GM23248 (cell line): ENCODE data around the gene RNASEL. TPM values are rescaled to one million over a fixed set of nuclear protein-coding genes. Genes with fewer than 3 reads are reported as not detected.

ENCODE experiments used
- DNase-seq: peaks from one replicate; pipeline ENCODE4 v3.0.0-alpha.2; 2015
- H2AFZ ChIP-seq: fragments of 200-600 bp; sonication (generic); 2 replicates; pipeline ENCODE4 v1.6.1; 2016; ENCODE audit warnings: antibody characterized with exemption
- H3F3A ChIP-seq: fragments of 200-600 bp; sonication (generic); 2 replicates; pipeline ENCODE4 v1.6.1; 2016; ENCODE audit warnings: mild to moderate bottlenecking, antibody characterized with exemption, mixed run types; ENCODE audit not compliant: insufficient read depth
- H3K27ac ChIP-seq: fragments of 200-600 bp; sonication (generic); 2 replicates; pipeline ENCODE4 v1.5.1; 2016; ENCODE audit warnings: mild to moderate bottlenecking
- H3K27me3 ChIP-seq: fragments of 200-600 bp; sonication (generic); replicated peaks from 2 replicates; pipeline ENCODE4 v1.6.1; 2016; ENCODE audit warnings: mild to moderate bottlenecking; ENCODE audit not compliant: insufficient read depth
- H3K36me3 ChIP-seq: fragments of 200-600 bp; sonication (generic); 2 replicates; pipeline ENCODE4 v1.6.1; 2016; ENCODE audit warnings: low read depth, mild to moderate bottlenecking
- H3K4me1 ChIP-seq: fragments of 200-600 bp; sonication (generic); 2 replicates; pipeline ENCODE4 v1.6.1; 2016; ENCODE audit warnings: mild to moderate bottlenecking; ENCODE audit not compliant: insufficient read depth
- H3K4me2 ChIP-seq: fragments of 200-600 bp; sonication (generic); one replicate; pipeline ENCODE4 v1.6.1; 2016; ENCODE audit warnings: mild to moderate bottlenecking; ENCODE audit not compliant: unreplicated experiment
- H3K4me3 ChIP-seq: fragments of 200-600 bp; sonication (generic); 2 replicates; pipeline ENCODE4 v1.5.1; 2016; ENCODE audit warnings: mild to moderate bottlenecking
- H3K79me2 ChIP-seq: fragments of 200-600 bp; sonication (generic); 2 replicates; pipeline ENCODE4 v1.6.1; 2016; ENCODE audit warnings: mild to moderate bottlenecking; ENCODE audit not compliant: insufficient read depth
- H3K9ac ChIP-seq: fragments of 200-600 bp; sonication (generic); 2 replicates; pipeline ENCODE4 v1.6.1; 2016; ENCODE audit warnings: mild to moderate bottlenecking
- H3K9me2 ChIP-seq: fragments of 200-600 bp; sonication (generic); 2 replicates; pipeline ENCODE4 v1.6.1; 2016; ENCODE audit warnings: mixed run types, mild to moderate bottlenecking, moderate library complexity; ENCODE audit not compliant: insufficient read depth
- H3K9me3 ChIP-seq: fragments of 200-600 bp; sonication (generic); one replicate; pipeline ENCODE4 v1.6.1; 2017; ENCODE audit warnings: low read depth
- H4K20me1 ChIP-seq: fragments of 200-600 bp; sonication (generic); 2 replicates; pipeline ENCODE4 v1.6.0; 2016; ENCODE audit not compliant: insufficient read depth
- EZH2 ChIP-seq: fragments of 200-600 bp; sonication (generic); IDR thresholded peaks from 2 replicates; pipeline ENCODE4 v1.6.1; 2018; ENCODE audit warnings: antibody characterized with exemption, mild to moderate bottlenecking; ENCODE audit not compliant: insufficient read depth, poor library complexity, severe bottlenecking
- EZH2phosphoT487 ChIP-seq: fragments of 200-600 bp; sonication (generic); IDR thresholded peaks from 2 replicates; pipeline ENCODE4 v1.6.1; 2018; ENCODE audit warnings: antibody characterized with exemption, moderate library complexity, mild to moderate bottlenecking, low read depth; ENCODE audit not compliant: insufficient read depth
- WGBS, 2 experiments: methylation state at CpG; one replicate each; pipeline ENCODE4 v1.1.6; 2015 to 2017; ENCODE audit warnings: low lambda C conversion rate in 2 of 2, low coverage in 1 of 2; ENCODE audit errors: missing lambda C conversion rate in 2 of 2; 5-methylcytosine and 5-hydroxymethylcytosine counted together
- in situ Hi-C: fragments of 300-500 bp; cut with MboI; formaldehyde crosslinking; loops from 2 replicates; pipeline ENCODE4 v1.15.0; 2020
- polyA plus RNA-seq: library from polyadenylated mRNA; unstranded; fragments of >200 nt; fragmentation: Nextera tagmentation; extraction: Ambion mirVana; gene quantifications from 2 replicates; pipeline ENCODE4 v1.2.1, GENCODE V29; 2016
- total RNA-seq: library from RNA; depleted of rRNA; stranded (reverse); fragments of >200 nt; shearing (Covaris generic); gene quantifications from 2 replicates; pipeline ENCODE4 v1.2.3, GENCODE V29; 2014

The RNASEL gene
- total and polyA plus RNA-seq, 2 experiments from 2014 or later, result 7.9 to 10.1 TPM

DNA sequence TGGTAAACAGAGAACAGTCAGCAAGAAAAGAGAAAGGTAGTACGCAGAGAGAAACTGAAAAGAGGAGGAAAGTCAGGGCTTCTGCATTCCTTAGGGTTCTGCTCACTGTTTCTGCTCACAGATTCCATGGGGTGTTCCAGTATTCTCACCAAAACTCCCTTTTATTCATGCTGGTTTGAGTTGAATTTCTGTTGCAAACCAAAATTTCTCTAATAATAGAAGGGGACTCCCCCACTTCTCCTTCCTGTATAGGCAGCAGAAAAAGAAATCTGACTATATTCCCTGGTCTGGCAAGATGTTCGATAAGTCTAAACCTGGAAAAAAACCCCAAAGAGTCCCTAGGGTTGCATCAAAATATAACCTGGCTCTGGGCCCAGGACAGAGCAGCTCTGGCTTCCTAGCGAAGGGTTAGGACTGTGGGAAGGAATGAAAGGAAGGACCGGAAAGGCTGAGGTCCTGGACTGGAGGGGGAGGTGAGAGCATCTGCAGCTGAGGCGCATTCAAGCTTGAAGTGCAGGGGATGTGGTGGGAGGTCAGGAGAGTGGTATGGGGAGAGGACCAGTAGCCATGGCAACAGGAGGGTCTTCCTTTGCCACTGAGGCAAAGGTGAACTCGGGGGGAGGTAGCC is 34.0 kb upstream of the RNASEL start:
- no peaks in the 10 kb centered on the region for H4K20me1 ChIP-seq
- in situ Hi-C loops, result no loop called here
- H3K27me3 ChIP-seq, result no peaks in the 10 kb centered on the region
- WGBS, 2 experiments, result 46 to 52% methylated on average over 6 of the region's 6 CpGs
- H3K79me2 ChIP-seq, result no peaks in the 10 kb centered on the region
- H3K9me3 ChIP-seq, result no peaks in the 10 kb centered on the region
- H3F3A ChIP-seq, result no peaks in the 10 kb centered on the region
- DNase-seq, result no peak
- H3K9ac ChIP-seq, result no peak overlapping the region
- no peak overlapping the region for H3K27ac ChIP-seq
- no peak overlapping the region for H2AFZ ChIP-seq
- H3K4me1 ChIP-seq, result peaks cover 14% of the 10 kb centered on the region
- H3K9me2 ChIP-seq, result no peaks in the 10 kb centered on the region
- H3K4me3 ChIP-seq, result no peak overlapping the region
- TF ChIP-seq EZH2phosphoT487, result no peak
- no peak for TF ChIP-seq EZH2
- H3K36me3 ChIP-seq, result no peaks in the 10 kb centered on the region
- H3K4me2 ChIP-seq, result no peak overlapping the region

DNA sequence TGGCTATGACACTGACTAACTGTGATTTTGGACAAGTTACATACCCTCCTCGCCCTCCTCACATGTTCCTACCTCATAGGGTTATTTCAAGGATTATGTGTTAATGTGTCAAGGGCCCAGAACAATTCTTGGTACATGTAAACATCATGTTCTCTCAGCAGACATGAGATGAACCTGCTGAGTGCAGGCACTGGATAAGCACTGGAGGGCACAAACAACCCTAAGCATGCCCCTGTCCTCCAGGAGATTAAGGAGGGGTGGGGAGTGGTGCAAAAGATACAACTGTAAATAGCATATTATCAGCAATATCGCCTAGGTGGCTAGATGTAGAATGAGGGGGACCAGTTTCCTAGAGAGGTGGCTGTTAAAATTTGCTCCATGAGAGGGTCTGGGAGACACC is 32.9 kb upstream of the RNASEL start:
- 68 to 69% methylated on average over 2 of the region's 2 CpGs for WGBS, 2 experiments
- no peaks in the 10 kb centered on the region for H3K27me3 ChIP-seq
- peaks cover 20% of the 10 kb centered on the region for H3K4me1 ChIP-seq
- no peaks in the 10 kb centered on the region for H3K36me3 ChIP-seq
- H3K27ac ChIP-seq, result no peak overlapping the region
- 0 out of 2 replicates have a peak, but pooled peaks cover 8% of the 10 kb centered on the region for H3F3A ChIP-seq
- H3K9ac ChIP-seq, result no peak overlapping the region
- no peak overlapping the region for H3K4me3 ChIP-seq
- no peaks in the 10 kb centered on the region for H3K79me2 ChIP-seq
- H2AFZ ChIP-seq, result no peak overlapping the region
- no peaks in the 10 kb centered on the region for H3K9me2 ChIP-seq
- no peak for TF ChIP-seq EZH2
- no peak for TF ChIP-seq EZH2phosphoT487
- H4K20me1 ChIP-seq, result no peaks in the 10 kb centered on the region
- in situ Hi-C loops, result no loop called here
- H3K9me3 ChIP-seq, result no peaks in the 10 kb centered on the region
- no peak for DNase-seq
- no peak overlapping the region for H3K4me2 ChIP-seq

DNA sequence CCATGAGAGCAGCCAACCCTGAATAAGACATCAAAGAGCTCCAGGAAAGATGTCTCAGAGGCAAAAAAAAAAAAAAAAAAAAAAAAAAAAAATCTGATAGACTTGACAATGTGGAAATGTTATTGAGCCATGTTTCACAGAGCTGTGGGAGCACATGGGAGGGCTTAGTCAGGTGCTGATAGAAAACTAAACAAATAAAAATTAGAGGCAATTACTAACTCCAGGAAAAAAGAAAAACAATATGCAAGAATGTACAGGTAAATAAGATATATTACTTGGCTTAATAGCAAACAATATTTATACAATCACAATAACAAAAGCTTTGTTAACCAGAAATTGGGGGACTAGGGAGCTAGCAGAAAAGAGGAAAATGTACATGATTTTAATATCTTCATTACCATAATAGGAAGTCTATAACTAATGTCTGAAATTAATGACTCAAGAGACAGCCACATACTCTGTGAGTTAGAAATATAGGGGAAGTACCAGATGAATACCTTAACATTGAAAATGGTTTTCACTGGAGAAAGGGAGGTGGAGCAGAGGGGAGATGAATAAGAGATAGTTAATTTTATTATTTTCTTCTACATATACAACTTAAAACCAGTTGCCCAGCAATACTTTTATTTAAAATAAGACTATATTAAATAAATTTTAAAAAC is 32.0 kb upstream of the RNASEL start:
- TF ChIP-seq EZH2phosphoT487, result no peak
- no peak for TF ChIP-seq EZH2
- in situ Hi-C loops, result no loop called here

DNA sequence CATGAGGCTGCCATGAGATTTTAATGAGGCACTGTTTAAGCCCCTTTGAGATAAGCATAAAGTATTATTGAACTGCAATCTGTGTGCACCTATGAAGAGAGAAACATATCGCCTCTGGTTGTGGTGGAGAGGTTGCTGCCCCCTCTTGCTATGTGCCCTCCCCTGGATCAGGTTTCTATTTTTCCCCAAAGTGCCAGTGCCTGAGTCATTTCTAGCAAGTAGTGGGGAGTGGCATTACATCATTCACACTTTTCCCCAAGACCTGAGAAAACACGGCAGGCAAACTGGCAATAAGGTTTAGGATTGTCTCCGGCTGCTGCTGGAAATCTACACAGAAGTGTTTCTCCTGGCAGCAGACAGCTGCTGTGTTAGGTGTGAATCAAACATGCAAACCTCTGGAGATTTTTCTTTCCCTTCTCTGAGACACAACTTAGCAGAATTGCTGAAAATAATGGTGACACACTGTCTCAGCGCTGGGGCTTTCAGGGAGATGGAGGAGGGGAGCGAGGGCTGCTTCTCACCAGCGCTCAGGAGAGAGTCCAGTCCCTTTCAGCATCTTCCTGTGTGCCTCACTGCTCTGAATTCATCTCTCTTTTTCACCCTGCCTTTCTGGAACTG is 28.8 kb upstream of the RNASEL start:
- peaks cover 28% of the 10 kb centered on the region for H3K4me1 ChIP-seq
- DNase-seq, result peak; percentile 52
- H4K20me1 ChIP-seq, result no peaks in the 10 kb centered on the region
- peaks cover 27% of the 10 kb centered on the region for H3F3A ChIP-seq
- in situ Hi-C loops, result no loop called here
- H3K36me3 ChIP-seq, result no peaks in the 10 kb centered on the region
- H3K4me2 ChIP-seq, result no peak overlapping the region
- TF ChIP-seq EZH2phosphoT487 (no peak), EZH2 (no peak)
- H3K9me2 ChIP-seq, result no peaks in the 10 kb centered on the region
- no peak overlapping the region for H3K27ac ChIP-seq
- H3K9me3 ChIP-seq, result no peaks in the 10 kb centered on the region
- peak overlapping the region; percentile 33 for H2AFZ ChIP-seq
- H3K27me3 ChIP-seq, result no peaks in the 10 kb centered on the region
- no peaks in the 10 kb centered on the region for H3K79me2 ChIP-seq
- WGBS, 2 experiments, result 49 to 57% methylated on average over 6 of the region's 6 CpGs
- no peak overlapping the region for H3K4me3 ChIP-seq
- no peak overlapping the region for H3K9ac ChIP-seq

More for the DNA sequence above, 32.0 kb upstream of the RNASEL start:
- H3K36me3 ChIP-seq, result no peaks in the 10 kb centered on the region
- H3K27me3 ChIP-seq, result no peaks in the 10 kb centered on the region
- no peaks in the 10 kb centered on the region for H3K9me3 ChIP-seq
- peaks cover 8% of the 10 kb centered on the region; the same call in 1 of the 2 replicates for H3F3A ChIP-seq
- H3K9ac ChIP-seq, result no peak overlapping the region
- H4K20me1 ChIP-seq, result no peaks in the 10 kb centered on the region
- no peak overlapping the region for H2AFZ ChIP-seq
- no peak overlapping the region for H3K4me2 ChIP-seq
- no peak overlapping the region for H3K4me3 ChIP-seq
- no peak overlapping the region for H3K27ac ChIP-seq
- peaks cover 18% of the 10 kb centered on the region for H3K4me1 ChIP-seq
- no peaks in the 10 kb centered on the region for H3K9me2 ChIP-seq
- DNase-seq, result no peak
- H3K79me2 ChIP-seq, result no peaks in the 10 kb centered on the region
